H9 (cell line): ENCODE data around the gene FAM120A. TPM values are rescaled to one million over a fixed set of nuclear protein-coding genes. Genes with fewer than 3 reads are reported as not detected.

Source experiments
- DNase-seq: peaks from one replicate; pipeline ENCODE4 v3.0.0-alpha.2; 2017
- H2AFZ ChIP-seq: one replicate; pipeline ENCODE4 v1.6.1; 2013; ENCODE audit warnings: mild to moderate bottlenecking, low read length, control low read depth, moderate library complexity
- H2AK5ac ChIP-seq: 2 replicates; pipeline ENCODE4 v1.6.1; 2013; ENCODE audit warnings: low read length, control low read depth, mixed read lengths; ENCODE audit not compliant: insufficient read length
- H2BK120ac ChIP-seq: one replicate; pipeline ENCODE4 v1.6.1; 2013; ENCODE audit warnings: low read depth, mild to moderate bottlenecking, low read length, control low read depth, inconsistent platforms; ENCODE audit not compliant: poor library complexity, severe bottlenecking
- H2BK12ac ChIP-seq: 2 replicates; pipeline ENCODE4 v1.6.1; 2013; ENCODE audit warnings: low read length, control low read depth, mixed read lengths, low read depth; ENCODE audit not compliant: insufficient read length
- H2BK15ac ChIP-seq: 2 replicates; pipeline ENCODE4 v1.6.1; 2013; ENCODE audit warnings: low read depth, low read length, control low read depth
- H2BK20ac ChIP-seq: one replicate; pipeline ENCODE4 v1.6.1; 2013; ENCODE audit warnings: low read depth, mild to moderate bottlenecking, low read length, control low read depth, inconsistent platforms; ENCODE audit not compliant: poor library complexity, severe bottlenecking
- H2BK5ac ChIP-seq: 2 replicates; pipeline ENCODE4 v1.6.1; 2013; ENCODE audit warnings: low read length, control low read depth, mixed read lengths; ENCODE audit not compliant: insufficient read length
- H3K14ac ChIP-seq: 2 replicates; pipeline ENCODE4 v1.6.1; 2013; ENCODE audit warnings: low read length, control low read depth; ENCODE audit not compliant: insufficient read depth
- H3K18ac ChIP-seq: 2 replicates; pipeline ENCODE4 v1.6.1; 2013; ENCODE audit warnings: low read depth, mild to moderate bottlenecking, mixed read lengths, low read length, control low read depth; ENCODE audit not compliant: insufficient read length
- H3K23ac ChIP-seq: 2 replicates; pipeline ENCODE4 v1.6.1; 2013; ENCODE audit warnings: low read length, control low read depth, mixed read lengths, low read depth; ENCODE audit not compliant: insufficient read length
- H3K23me2 ChIP-seq: 2 replicates; pipeline ENCODE4 v1.6.1; 2013; ENCODE audit warnings: low read depth, mild to moderate bottlenecking, mixed read lengths, low read length, control low read depth; ENCODE audit not compliant: insufficient read length, poor library complexity, severe bottlenecking
- H3K27ac ChIP-seq: 2 replicates; pipeline ENCODE4 v1.5.1; 2013; ENCODE audit warnings: low read length, control low read depth, mixed read lengths, low read depth; ENCODE audit not compliant: insufficient read length
- H3K27me3 ChIP-seq: 2 replicates; pipeline ENCODE4 v1.6.1; 2013; ENCODE audit warnings: low read length, control low read depth, inconsistent platforms; ENCODE audit not compliant: insufficient read depth
- H3K4ac ChIP-seq: 2 replicates; pipeline ENCODE4 v1.6.1; 2013; ENCODE audit warnings: low read depth, mild to moderate bottlenecking, control low read depth, inconsistent platforms, low read length, moderate library complexity
- H3K4me1 ChIP-seq: 2 replicates; pipeline ENCODE4 v1.6.1; 2013; ENCODE audit warnings: low read length, control low read depth, inconsistent platforms; ENCODE audit not compliant: insufficient read depth
- H3K4me2 ChIP-seq: 2 replicates; pipeline ENCODE4 v1.6.1; 2013; ENCODE audit warnings: low read length, control low read depth, mixed read lengths; ENCODE audit not compliant: insufficient read length, insufficient read depth
- H3K56ac ChIP-seq: 2 replicates; pipeline ENCODE4 v1.6.1; 2013; ENCODE audit warnings: low read depth, mild to moderate bottlenecking, mixed read lengths, low read length, control low read depth; ENCODE audit not compliant: insufficient read length
- H3K79me1 ChIP-seq: 2 replicates; pipeline ENCODE4 v1.6.1; 2013; ENCODE audit warnings: low read depth, mild to moderate bottlenecking, moderate library complexity, low read length, control low read depth, inconsistent platforms; ENCODE audit not compliant: insufficient read depth, poor library complexity, severe bottlenecking
- H3K79me2 ChIP-seq: 2 replicates; pipeline ENCODE4 v1.6.1; 2013; ENCODE audit warnings: low read length, control low read depth, inconsistent platforms; ENCODE audit not compliant: insufficient read depth
- H3K9ac ChIP-seq: 2 replicates; pipeline ENCODE4 v1.6.1; 2013; ENCODE audit warnings: low read length, control low read depth, mixed read lengths; ENCODE audit not compliant: insufficient read length; ENCODE audit errors: extremely low read depth
- H3K9me3 ChIP-seq: one replicate; pipeline ENCODE4 v1.6.1; 2013; ENCODE audit warnings: low read depth, low read length, inconsistent platforms; ENCODE audit not compliant: control insufficient read depth
- H3T11ph ChIP-seq: one replicate; pipeline ENCODE4 v1.6.1; 2013; ENCODE audit warnings: mild to moderate bottlenecking, low read length, control low read depth, inconsistent platforms
- H4K20me1 ChIP-seq: one replicate; pipeline ENCODE4 v1.6.1; 2013; ENCODE audit not compliant: control insufficient read depth, insufficient read length, insufficient read depth
- H4K5ac ChIP-seq: 2 replicates; pipeline ENCODE4 v1.6.1; 2013; ENCODE audit warnings: low read depth, mild to moderate bottlenecking, mixed read lengths, low read length, control low read depth; ENCODE audit not compliant: insufficient read length
- H4K8ac ChIP-seq: replicated peaks from 2 replicates; pipeline ENCODE4 v1.6.1; 2013; ENCODE audit warnings: low read length, control low read depth, mixed read lengths, low read depth; ENCODE audit not compliant: insufficient read length
- H4K91ac ChIP-seq: 2 replicates; pipeline ENCODE4 v1.6.1; 2013; ENCODE audit warnings: low read depth, mild to moderate bottlenecking, moderate library complexity, mixed read lengths, low read length, control low read depth; ENCODE audit not compliant: insufficient read length
- H3K27ac Mint-ChIP-seq, 3 experiments: 2 replicates in 2 of 3; 3 replicates in 1 of 3; pipeline ENCODE4 v1.8.0; 2020 to 2021; ENCODE audit warnings: mixed read lengths in 3 of 3, mild to moderate bottlenecking in 1 of 3, moderate library complexity in 1 of 3
- H3K27me3 Mint-ChIP-seq: 2 replicates; pipeline ENCODE4 v1.8.0; 2021; ENCODE audit warnings: low read depth, mild to moderate bottlenecking, moderate library complexity, mixed read lengths
- H3K36me3 Mint-ChIP-seq, 3 experiments: 2 replicates in 2 of 3; 3 replicates in 1 of 3; pipeline ENCODE4 v1.8.0; 2020 to 2021; ENCODE audit warnings: low read depth in 3 of 3, mixed read lengths in 3 of 3; ENCODE audit not compliant: insufficient read depth in 1 of 3
- H3K4me1 Mint-ChIP-seq, 2 experiments: 2 replicates each; pipeline ENCODE4 v1.8.0; 2020; ENCODE audit warnings: mixed read lengths in 2 of 2
- H3K4me3 Mint-ChIP-seq, 2 experiments: 2 replicates in 1 of 2; 3 replicates in 1 of 2; pipeline ENCODE4 v1.8.0; 2020 to 2021; ENCODE audit warnings: mild to moderate bottlenecking in 2 of 2, mixed read lengths in 2 of 2, moderate library complexity in 1 of 2
- H3K9me3 Mint-ChIP-seq, 2 experiments: 2 replicates in 1 of 2; 3 replicates in 1 of 2; pipeline ENCODE4 v1.8.0; 2020; ENCODE audit warnings: mild to moderate bottlenecking in 2 of 2, mixed read lengths in 2 of 2, moderate library complexity in 1 of 2
- WGBS: extraction: QIAGEN DNeasy Blood & Tissue Kit; methylation state at CpG from one replicate; pipeline ENCODE4 v1.1.7; 2013; ENCODE audit warnings: missing lambda C conversion rate, low lambda C conversion rate, mixed read lengths; ENCODE audit not compliant: insufficient read length; ENCODE audit errors: extremely low coverage; 5-methylcytosine and 5-hydroxymethylcytosine counted together
- total RNA-seq: library from RNA; stranded (reverse); gene quantifications from 2 replicates; pipeline ENCODE4 v1.2.1, GENCODE V29; 2021
- TF ChIP-seq, protein P1 (sequence below): fragments of 200-600 bp; sonication (generic); conservative IDR thresholded peaks from 3 replicates; pipeline ENCODE4 v1.8.0; 2021; ENCODE audit warnings: antibody characterized with exemption, mild to moderate bottlenecking

FAM120A gene
- total RNA-seq, 1 experiment from 2014 or later = 57.7 TPM

DNA sequence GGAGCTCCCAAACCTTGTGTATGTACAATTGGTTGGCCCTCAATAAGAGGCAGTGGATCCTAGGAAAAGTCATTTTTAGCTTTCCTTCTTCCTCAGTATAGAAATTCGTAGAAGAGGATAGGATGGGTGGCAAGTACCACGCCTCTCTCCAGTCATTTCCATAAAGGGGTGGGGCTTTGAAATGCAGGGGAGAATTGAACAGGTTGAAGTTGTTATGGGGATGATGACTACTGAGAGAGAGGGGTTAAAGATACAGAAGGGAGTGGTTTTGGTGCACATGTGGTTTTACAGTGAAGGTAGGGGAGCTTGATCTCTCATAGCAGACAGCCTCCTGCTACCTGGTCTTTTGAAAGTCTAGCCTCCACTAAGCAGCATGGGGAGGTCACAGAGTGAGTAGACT is 56.3 kb downstream of the FAM120A start:
- H2BK15ac ChIP-seq = no peak overlapping the region
- H2AFZ ChIP-seq = no peak overlapping the region
- H3K23ac ChIP-seq = no peak overlapping the region
- WGBS = no CpG with 5 or more reads among the region's 2 CpGs
- Mint-ChIP-seq H3K27me3 (no peaks in the 10 kb centered on the region), H3K36me3 (peaks cover 0 to 13% (median 4%) of the 10 kb centered on the region in 3 experiments; a peak in 5 of 7 replicates), H3K4me1 (peaks cover 15 to 26% of the 10 kb centered on the region in 2 experiments), H3K27ac (peak overlapping the region in 1 of 3 experiments; percentile 6; a peak in 1 of 7 replicates), H3K9me3 (no peaks in the 10 kb centered on the region), H3K4me3 (no peak overlapping the region)
- no peak overlapping the region for H3K18ac ChIP-seq
- no peak overlapping the region for H3K4ac ChIP-seq
- H2BK120ac ChIP-seq = no peak overlapping the region
- H3K79me2 ChIP-seq = no peaks in the 10 kb centered on the region
- no peak overlapping the region for H3K27ac ChIP-seq
- no peak overlapping the region for H4K8ac ChIP-seq
- no peak overlapping the region for H2BK20ac ChIP-seq
- H4K91ac ChIP-seq = no peak overlapping the region
- no peak overlapping the region for H3T11ph ChIP-seq
- H3K23me2 ChIP-seq = no peaks in the 10 kb centered on the region
- no peak overlapping the region for H2BK5ac ChIP-seq
- H3K14ac ChIP-seq = no peak overlapping the region
- H3K4me1 ChIP-seq = no peaks in the 10 kb centered on the region
- H4K5ac ChIP-seq = no peak overlapping the region
- peaks cover 2% of the 10 kb centered on the region for H3K79me1 ChIP-seq
- TF ChIP-seq, protein P1, sequence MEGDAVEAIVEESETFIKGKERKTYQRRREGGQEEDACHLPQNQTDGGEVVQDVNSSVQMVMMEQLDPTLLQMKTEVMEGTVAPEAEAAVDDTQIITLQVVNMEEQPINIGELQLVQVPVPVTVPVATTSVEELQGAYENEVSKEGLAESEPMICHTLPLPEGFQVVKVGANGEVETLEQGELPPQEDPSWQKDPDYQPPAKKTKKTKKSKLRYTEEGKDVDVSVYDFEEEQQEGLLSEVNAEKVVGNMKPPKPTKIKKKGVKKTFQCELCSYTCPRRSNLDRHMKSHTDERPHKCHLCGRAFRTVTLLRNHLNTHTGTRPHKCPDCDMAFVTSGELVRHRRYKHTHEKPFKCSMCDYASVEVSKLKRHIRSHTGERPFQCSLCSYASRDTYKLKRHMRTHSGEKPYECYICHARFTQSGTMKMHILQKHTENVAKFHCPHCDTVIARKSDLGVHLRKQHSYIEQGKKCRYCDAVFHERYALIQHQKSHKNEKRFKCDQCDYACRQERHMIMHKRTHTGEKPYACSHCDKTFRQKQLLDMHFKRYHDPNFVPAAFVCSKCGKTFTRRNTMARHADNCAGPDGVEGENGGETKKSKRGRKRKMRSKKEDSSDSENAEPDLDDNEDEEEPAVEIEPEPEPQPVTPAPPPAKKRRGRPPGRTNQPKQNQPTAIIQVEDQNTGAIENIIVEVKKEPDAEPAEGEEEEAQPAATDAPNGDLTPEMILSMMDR = no peak
- H2BK12ac ChIP-seq = no peak overlapping the region
- DNase-seq = no peak
- H2AK5ac ChIP-seq = no peak overlapping the region
- no peaks in the 10 kb centered on the region for H3K27me3 ChIP-seq
- H3K56ac ChIP-seq = no peak overlapping the region
- H4K20me1 ChIP-seq = no peaks in the 10 kb centered on the region
- no peak overlapping the region for H3K9ac ChIP-seq
- H3K9me3 ChIP-seq = no peaks in the 10 kb centered on the region
- H3K4me2 ChIP-seq = no peak overlapping the region
